ENCODE data around the gene SCYL1. TPM values are rescaled to one million over a fixed set of nuclear protein-coding genes. Genes with fewer than 3 reads are reported as not detected.
A peak's percentile ranks its signal among the peaks of the same experiment; 100 is the strongest.

Gene SCYL1
- polyA plus RNA-seq, 1 donor, result 43.6 TPM

DNA sequence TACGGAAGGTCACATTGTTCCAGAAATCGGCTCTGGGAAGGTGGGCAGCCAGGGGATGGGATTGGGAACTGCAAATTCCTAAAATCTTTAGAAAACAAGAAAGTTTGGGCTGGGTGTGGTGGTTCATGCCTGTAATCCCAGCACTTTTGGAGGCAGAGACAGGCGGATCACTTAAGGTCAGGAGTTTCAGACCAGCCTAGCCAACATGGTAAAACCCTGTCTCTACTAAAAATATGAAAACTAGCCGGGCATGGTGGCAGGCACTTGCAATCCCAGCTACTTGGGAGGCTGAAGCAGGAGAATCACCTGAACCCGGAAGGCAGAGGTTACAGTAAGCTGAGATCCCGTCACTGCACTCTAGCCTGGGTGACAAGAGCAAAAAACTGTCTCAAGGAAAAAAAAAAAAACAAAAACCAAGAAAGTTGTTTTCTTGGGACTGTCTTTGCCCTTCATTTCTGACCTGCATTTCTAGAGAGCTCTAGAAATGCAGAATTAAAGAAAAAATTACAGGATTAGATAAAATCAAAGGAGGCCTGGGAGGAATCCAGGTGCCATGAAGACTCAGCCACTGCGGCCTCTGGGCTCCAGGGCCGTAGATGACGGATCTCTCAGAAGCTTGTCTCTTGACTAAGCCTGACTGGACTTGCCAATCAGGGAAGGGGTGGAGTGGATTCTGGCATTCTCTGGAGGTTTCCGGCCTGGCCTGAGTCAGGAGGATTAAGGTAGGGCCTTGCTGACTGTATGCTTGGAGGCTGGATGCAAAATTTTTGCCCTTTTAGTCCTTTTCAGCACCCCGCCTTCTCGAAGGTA is 31.3 kb upstream of the SCYL1 start:
- no peak for DNase-seq (ENCODE audit: low read depth)

DNA sequence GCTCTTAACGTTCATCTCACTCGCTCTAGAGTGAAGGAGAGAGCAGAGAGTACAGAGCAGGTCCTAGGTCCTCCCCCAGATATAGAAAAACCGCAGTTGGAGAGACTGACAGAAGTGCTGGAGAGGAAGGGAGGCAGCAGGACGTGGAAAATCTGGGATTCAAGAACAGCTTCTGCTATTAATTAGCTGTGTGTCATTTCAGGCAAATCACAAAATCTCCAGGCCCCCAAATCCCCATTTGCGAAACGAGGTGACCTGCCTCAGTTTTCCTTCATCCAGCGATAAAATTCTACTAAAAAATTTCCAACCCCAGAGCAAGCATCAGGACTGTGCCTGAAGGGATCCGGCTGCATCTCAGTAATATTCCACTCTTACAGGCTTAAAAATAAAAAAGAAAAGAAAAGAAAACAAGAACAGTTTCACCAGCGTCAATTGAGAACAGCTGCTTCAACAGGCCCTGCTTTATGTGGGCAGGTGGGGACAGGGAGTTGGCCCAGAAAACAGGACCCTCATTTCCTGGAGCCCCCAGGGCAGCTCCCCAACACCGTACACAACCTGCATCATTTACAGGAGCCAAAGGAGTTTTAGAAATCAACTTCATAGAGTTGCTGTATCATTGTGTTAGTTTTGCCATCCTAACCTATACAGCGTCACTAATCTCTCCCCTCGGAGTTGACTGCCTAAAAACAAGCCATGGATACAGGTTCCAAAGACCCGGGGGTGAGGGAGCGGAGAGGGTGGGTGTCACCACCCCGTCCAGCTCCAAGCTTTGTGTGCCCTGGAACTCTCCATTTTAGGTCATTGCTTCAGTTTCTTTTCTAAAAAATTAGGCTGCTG is 28.4 kb upstream of the SCYL1 start:
- no peak for DNase-seq (ENCODE audit: low read depth)

DNA sequence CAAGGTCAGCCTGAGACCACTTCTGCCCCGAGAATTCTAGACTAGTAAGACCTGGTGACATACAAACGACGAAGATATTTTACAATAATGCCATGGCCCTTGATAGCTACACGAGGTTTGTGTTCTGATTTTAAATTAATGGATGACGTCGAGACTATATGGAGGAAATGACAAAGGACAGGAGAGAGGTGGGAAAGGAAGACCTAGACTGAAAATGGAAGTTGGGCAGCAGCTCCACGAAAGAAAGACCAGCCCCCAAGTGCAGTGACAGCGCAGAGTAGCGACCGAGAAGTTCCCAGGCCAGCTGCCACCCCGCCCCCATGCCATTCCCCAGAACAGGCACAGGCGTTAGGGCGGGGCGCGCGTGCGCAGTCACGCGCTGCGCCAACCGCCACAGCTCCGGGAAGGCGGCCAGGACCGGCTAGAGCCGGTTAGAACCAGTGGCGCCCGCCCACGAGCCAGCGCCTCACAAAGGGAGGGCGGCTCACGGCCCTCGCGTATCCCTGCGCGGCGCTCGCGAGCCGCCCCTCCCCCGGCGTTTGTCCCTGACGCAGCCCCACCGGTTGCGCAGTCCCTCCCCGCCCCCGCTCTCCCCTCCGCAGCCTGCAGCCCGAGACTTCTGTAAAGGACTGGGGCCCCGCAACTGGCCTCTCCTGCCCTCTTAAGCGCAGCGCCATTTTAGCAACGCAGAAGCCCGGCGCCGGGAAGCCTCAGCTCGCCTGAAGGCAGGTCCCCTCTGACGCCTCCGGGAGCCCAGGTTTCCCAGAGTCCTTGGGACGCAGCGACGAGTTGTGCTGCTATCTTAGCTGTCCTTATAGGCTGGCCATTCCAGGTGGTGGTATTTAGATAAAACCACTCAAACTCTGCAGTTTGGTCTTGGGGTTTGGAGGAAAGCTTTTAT is 27.5 kb upstream of the SCYL1 start:
- DNase-seq (ENCODE audit: low read depth), result peak; percentile 95

DNA sequence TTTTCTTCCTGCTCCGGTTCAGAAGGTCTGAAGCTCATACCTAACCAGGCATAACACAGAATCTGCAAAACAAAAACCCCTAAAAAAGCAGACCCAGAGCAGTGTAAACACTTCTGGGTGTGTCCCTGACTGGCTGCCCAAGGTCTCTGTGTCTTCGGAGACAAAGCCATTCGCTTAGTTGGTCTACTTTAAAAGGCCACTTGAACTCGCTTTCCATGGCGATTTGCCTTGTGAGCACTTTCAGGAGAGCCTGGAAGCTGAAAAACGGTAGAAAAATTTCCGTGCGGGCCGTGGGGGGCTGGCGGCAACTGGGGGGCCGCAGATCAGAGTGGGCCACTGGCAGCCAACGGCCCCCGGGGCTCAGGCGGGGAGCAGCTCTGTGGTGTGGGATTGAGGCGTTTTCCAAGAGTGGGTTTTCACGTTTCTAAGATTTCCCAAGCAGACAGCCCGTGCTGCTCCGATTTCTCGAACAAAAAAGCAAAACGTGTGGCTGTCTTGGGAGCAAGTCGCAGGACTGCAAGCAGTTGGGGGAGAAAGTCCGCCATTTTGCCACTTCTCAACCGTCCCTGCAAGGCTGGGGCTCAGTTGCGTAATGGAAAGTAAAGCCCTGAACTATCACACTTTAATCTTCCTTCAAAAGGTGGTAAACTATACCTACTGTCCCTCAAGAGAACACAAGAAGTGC is 26.7 kb upstream of the SCYL1 start:
- DNase-seq (ENCODE audit: low read depth), result no peak

DNA sequence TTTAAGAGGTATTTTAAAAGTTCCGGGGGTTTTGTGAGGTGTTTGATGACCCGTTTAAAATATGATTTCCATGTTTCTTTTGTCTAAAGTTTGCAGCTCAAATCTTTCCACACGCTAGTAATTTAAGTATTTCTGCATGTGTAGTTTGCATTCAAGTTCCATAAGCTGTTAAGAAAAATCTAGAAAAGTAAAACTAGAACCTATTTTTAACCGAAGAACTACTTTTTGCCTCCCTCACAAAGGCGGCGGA is 26.2 kb upstream of the SCYL1 start:
- no peak for DNase-seq (ENCODE audit: low read depth)

DNA sequence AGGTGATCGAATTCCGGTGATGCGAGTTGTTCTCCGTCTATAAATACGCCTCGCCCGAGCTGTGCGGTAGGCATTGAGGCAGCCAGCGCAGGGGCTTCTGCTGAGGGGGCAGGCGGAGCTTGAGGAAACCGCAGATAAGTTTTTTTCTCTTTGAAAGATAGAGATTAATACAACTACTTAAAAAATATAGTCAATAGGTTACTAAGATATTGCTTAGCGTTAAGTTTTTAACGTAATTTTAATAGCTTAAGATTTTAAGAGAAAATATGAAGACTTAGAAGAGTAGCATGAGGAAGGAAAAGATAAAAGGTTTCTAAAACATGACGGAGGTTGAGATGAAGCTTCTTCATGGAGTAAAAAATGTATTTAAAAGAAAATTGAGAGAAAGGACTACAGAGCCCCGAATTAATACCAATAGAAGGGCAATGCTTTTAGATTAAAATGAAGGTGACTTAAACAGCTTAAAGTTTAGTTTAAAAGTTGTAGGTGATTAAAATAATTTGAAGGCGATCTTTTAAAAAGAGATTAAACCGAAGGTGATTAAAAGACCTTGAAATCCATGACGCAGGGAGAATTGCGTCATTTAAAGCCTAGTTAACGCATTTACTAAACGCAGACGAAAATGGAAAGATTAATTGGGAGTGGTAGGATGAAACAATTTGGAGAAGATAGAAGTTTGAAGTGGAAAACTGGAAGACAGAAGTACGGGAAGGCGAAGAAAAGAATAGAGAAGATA is 25.7 kb upstream of the SCYL1 start, which contains the start of gene MALAT1:
Gene MALAT1, plus strand, starts transcription at position 69 of the 736 bp plus-strand sequence.
- DNase-seq (ENCODE audit: low read depth), result no peak

DNA sequence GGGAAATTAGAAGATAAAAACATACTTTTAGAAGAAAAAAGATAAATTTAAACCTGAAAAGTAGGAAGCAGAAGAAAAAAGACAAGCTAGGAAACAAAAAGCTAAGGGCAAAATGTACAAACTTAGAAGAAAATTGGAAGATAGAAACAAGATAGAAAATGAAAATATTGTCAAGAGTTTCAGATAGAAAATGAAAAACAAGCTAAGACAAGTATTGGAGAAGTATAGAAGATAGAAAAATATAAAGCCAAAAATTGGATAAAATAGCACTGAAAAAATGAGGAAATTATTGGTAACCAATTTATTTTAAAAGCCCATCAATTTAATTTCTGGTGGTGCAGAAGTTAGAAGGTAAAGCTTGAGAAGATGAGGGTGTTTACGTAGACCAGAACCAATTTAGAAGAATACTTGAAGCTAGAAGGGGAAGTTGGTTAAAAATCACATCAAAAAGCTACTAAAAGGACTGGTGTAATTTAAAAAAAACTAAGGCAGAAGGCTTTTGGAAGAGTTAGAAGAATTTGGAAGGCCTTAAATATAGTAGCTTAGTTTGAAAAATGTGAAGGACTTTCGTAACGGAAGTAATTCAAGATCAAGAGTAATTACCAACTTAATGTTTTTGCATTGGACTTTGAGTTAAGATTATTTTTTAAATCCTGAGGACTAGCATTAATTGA is 25.0 kb upstream of the SCYL1 start:
- no peak for DNase-seq (ENCODE audit: low read depth)

DNA sequence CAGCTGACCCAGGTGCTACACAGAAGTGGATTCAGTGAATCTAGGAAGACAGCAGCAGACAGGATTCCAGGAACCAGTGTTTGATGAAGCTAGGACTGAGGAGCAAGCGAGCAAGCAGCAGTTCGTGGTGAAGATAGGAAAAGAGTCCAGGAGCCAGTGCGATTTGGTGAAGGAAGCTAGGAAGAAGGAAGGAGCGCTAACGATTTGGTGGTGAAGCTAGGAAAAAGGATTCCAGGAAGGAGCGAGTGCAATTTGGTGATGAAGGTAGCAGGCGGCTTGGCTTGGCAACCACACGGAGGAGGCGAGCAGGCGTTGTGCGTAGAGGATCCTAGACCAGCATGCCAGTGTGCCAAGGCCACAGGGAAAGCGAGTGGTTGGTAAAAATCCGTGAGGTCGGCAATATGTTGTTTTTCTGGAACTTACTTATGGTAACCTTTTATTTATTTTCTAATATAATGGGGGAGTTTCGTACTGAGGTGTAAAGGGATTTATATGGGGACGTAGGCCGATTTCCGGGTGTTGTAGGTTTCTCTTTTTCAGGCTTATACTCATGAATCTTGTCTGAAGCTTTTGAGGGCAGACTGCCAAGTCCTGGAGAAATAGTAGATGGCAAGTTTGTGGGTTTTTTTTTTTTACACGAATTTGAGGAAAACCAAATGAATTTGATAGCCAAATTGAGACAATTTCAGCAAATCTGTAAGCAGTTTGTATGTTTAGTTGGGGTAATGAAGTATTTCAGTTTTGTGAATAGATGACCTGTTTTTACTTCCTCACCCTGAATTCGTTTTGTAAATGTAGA is 24.3 kb upstream of the SCYL1 start:
- DNase-seq (ENCODE audit: low read depth), result no peak

DNA sequence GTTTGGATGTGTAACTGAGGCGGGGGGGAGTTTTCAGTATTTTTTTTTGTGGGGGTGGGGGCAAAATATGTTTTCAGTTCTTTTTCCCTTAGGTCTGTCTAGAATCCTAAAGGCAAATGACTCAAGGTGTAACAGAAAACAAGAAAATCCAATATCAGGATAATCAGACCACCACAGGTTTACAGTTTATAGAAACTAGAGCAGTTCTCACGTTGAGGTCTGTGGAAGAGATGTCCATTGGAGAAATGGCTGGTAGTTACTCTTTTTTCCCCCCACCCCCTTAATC is 23.8 kb upstream of the SCYL1 start:
- no peak for DNase-seq (ENCODE audit: low read depth)

DNA sequence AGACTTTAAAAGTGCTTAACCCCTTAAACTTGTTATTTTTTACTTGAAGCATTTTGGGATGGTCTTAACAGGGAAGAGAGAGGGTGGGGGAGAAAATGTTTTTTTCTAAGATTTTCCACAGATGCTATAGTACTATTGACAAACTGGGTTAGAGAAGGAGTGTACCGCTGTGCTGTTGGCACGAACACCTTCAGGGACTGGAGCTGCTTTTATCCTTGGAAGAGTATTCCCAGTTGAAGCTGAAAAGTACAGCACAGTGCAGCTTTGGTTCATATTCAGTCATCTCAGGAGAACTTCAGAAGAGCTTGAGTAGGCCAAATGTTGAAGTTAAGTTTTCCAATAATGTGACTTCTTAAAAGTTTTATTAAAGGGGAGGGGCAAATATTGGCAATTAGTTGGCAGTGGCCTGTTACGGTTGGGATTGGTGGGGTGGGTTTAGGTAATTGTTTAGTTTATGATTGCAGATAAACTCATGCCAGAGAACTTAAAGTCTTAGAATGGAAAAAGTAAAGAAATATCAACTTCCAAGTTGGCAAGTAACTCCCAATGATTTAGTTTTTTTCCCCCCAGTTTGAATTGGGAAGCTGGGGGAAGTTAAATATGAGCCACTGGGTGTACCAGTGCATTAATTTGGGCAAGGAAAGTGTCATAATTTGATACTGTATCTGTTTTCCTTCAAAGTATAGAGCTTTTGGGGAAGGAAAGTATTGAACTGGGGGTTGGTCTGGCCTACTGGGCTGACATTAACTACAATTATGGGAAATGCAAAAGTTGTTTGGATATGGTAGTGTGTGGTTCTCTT is 23.2 kb upstream of the SCYL1 start:
- DNase-seq (ENCODE audit: low read depth), result no peak

DNA sequence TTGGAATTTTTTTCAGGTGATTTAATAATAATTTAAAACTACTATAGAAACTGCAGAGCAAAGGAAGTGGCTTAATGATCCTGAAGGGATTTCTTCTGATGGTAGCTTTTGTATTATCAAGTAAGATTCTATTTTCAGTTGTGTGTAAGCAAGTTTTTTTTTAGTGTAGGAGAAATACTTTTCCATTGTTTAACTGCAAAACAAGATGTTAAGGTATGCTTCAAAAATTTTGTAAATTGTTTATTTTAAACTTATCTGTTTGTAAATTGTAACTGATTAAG is 22.7 kb upstream of the SCYL1 start:
- no peak for DNase-seq (ENCODE audit: low read depth)

DNA sequence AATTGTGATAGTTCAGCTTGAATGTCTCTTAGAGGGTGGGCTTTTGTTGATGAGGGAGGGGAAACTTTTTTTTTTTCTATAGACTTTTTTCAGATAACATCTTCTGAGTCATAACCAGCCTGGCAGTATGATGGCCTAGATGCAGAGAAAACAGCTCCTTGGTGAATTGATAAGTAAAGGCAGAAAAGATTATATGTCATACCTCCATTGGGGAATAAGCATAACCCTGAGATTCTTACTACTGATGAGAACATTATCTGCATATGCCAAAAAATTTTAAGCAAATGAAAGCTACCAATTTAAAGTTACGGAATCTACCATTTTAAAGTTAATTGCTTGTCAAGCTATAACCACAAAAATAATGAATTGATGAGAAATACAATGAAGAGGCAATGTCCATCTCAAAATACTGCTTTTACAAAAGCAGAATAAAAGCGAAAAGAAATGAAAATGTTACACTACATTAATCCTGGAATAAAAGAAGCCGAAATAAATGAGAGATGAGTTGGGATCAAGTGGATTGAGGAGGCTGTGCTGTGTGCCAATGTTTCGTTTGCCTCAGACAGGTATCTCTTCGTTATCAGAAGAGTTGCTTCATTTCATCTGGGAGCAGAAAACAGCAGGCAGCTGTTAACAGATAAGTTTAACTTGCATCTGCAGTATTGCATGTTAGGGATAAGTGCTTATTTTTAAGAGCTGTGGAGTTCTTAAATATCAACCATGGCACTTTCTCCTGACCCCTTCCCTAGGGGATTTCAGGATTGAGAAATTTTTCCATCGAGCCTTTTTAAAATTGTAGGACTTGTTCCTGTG is 22.1 kb upstream of the SCYL1 start:
- no peak for DNase-seq (ENCODE audit: low read depth)

DNA sequence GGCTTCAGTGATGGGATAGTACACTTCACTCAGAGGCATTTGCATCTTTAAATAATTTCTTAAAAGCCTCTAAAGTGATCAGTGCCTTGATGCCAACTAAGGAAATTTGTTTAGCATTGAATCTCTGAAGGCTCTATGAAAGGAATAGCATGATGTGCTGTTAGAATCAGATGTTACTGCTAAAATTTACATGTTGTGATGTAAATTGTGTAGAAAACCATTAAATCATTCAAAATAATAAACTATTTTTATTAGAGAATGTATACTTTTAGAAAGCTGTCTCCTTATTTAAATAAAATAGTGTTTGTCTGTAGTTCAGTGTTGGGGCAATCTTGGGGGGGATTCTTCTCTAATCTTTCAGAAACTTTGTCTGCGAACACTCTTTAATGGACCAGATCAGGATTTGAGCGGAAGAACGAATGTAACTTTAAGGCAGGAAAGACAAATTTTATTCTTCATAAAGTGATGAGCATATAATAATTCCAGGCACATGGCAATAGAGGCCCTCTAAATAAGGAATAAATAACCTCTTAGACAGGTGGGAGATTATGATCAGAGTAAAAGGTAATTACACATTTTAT is 21.4 kb upstream of the SCYL1 start:
- no peak for DNase-seq (ENCODE audit: low read depth)

DNA sequence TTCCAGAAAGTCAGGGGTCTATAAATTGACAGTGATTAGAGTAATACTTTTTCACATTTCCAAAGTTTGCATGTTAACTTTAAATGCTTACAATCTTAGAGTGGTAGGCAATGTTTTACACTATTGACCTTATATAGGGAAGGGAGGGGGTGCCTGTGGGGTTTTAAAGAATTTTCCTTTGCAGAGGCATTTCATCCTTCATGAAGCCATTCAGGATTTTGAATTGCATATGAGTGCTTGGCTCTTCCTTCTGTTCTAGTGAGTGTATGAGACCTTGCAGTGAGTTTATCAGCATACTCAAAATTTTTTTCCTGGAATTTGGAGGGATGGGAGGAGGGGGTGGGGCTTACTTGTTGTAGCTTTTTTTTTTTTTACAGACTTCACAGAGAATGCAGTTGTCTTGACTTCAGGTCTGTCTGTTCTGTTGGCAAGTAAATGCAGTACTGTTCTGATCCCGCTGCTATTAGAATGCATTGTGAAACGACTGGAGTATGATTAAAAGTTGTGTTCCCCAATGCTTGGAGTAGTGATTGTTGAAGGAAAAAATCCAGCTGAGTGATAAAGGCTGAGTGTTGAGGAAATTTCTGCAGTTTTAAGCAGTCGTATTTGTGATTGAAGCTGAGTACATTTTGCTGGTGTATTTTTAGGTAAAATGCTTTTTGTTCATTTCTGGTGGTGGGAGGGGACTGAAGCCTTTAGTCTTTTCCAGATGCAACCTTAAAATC is 20.8 kb upstream of the SCYL1 start:
- DNase-seq (ENCODE audit: low read depth), result no peak

DNA sequence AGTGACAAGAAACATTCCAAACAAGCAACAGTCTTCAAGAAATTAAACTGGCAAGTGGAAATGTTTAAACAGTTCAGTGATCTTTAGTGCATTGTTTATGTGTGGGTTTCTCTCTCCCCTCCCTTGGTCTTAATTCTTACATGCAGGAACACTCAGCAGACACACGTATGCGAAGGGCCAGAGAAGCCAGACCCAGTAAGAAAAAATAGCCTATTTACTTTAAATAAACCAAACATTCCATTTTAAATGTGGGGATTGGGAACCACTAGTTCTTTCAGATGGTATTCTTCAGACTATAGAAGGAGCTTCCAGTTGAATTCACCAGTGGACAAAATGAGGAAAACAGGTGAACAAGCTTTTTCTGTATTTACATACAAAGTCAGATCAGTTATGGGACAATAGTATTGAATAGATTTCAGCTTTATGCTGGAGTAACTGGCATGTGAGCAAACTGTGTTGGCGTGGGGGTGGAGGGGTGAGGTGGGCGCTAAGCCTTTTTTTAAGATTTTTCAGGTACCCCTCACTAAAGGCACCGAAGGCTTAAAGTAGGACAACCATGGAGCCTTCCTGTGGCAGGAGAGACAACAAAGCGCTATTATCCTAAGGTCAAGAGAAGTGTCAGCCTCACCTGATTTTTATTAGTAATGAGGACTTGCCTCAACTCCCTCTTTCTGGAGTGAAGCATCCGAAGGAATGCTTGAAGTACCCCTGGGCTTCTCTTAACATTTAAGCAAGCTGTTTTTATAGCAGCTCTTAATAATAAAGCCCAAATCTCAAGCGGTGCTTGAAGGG is 20.0 kb upstream of the SCYL1 start:
- DNase-seq (ENCODE audit: low read depth), result no peak
